CD4-positive, alpha-beta T cell treated with Interleukin-6 for 4 hours (primary cell): Measurements from ENCODE around the gene ELOVL5.

Experiments
- DNase-seq: peaks from one replicate; pipeline ENCODE4 v3.0.0-alpha.2; 2020; ENCODE audit warnings: mixed read lengths

ELOVL5 gene

DNA sequence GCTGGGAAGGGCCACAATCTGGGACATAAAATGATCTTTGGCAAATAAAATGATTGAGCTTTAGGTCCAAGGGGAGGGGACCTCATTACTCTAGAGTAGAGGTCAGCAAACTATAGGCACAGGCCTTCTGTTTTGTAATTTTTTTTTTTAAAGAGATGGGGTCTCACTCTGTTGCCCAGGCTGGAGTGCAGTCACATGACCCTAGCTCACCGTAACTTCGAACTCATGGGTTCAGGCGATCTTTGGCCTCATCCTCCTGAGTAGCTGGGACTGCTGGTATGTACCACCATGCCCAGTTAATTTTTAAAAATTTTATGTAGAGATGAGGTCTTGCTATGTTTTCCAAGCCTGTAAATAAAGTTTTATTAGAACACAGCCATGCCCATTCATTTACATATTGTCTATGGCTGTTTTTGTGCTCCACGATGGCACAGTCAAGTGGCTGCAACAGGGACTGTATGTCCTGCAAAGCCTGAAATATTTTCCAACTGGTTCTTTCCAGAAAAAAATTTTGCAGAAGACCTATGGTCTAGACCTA lies 82.1 kb downstream of the ELOVL5 start:
- no peak for DNase-seq

DNA sequence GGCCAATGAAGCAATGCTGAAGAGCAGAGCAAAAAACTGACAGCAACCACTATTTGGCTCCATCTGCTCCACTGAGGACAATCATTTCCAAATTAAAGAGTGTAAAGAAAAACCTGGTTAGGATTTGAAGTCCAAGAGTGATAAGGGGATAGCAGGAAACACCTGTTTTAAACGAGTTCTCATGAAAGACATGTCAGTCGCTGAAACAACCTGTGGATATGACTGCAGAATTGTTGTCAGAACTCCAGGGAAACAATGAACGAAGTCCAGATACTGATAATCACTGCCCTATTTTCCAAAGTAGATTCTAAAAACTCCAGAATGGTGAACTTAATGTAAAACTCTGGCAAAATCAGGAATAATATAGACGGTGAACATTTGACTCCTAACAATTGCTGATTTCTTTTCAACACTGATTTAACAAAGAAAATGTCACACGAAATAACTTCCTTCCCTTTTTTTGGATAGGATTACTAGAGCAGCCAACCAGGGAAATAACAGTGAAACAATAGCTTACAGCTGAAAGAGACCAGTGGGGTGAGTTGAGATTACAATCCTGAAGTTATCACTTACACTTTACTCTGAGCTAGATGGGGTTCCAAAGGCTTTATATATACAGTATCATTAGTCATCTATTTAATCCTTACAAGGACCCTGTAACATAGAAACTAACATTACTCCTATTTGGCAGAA lies 83.7 kb downstream of the ELOVL5 start:
- DNase-seq: no peak

DNA sequence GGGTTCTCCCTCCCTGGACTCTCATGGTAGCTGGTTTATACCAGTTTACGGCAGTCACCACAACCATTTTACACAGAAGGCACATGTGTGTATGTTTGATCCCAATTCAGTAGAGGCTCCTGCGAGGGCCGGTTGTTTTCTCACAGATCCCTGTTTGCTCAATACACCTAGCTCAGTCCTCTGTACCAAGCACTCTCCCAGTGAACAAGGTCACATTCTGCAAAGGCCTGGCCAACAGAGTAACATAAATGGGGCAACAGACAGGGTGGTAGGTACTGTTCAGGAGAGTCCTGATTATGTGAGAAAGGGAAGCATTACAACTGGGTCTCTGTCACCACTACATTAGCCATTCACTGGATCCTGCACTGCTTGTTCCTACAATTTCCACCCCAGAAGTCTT lies 84.4 kb downstream of the ELOVL5 start:
- DNase-seq: no peak

DNA sequence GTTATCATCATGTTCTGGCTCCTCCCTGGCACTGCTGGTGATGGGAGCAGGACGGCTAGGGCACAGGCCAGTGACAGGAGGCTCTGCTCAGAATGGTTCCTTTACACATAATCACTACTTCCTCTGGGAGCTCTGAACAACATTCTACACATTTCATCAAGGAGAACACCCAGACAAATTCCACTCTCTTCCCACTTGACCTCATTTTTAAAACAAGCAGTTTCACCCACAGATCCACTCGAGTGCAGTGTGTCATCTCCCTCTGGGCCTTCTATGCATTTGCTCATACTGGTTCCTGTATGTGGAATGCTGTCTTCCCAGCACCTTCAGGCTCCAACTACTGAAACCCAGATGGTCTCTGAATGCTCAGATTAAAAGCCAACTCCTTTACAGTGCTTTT lies 84.8 kb downstream of the ELOVL5 start:
- no peak for DNase-seq

DNA sequence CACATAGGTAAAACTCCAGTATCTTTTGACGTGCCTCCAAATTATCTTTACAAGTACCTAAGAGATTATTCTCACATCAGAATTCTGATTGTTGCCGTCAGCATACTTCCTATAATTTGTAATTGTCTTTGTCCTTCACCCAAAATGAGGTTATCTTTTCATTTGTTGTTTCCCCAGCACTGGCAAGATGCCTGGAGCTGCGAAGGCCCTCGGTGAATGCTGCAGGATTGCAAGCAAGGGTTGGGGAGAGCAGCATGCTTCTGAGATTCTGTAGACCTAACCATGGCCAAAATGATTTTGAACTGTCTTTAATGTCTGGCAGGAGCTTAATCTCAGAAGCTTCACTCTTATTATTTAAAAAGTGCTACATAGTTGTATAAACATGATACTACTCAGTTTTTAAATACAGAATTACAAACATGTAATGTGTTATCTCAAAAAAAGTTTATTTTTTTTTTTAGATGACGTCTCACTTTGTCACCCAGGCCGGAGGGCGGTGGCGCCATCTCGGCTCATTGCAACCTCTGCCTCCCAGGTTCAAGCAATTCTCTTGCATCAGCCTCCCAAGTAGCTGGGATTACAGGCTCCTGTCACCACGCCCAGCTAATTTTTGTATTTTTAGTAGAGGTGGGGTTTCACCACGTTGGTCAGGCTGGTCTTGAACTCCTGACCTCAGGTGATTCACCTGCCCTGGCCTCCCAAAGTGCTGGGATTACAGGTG lies 88.7 kb downstream of the ELOVL5 start:
- no peak for DNase-seq

DNA sequence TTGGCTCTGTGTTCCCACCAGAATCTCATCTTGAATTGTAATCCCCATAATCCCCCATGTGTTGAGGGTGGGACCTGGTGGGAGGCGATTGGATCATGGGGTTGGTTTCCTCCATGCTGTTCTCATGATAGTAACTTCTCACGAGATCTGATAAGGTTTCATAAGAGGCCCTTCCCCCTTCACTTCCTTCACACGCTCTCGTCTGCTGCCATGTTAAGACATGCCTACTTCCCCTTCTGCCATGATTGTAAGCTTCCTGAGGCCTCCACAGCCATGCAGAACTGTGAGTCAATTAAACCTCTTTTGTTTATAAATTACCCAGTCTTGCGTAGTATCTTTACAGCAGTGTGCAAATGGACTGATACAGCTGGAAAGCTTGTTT lies 90.0 kb downstream of the ELOVL5 start:
- no peak for DNase-seq

DNA sequence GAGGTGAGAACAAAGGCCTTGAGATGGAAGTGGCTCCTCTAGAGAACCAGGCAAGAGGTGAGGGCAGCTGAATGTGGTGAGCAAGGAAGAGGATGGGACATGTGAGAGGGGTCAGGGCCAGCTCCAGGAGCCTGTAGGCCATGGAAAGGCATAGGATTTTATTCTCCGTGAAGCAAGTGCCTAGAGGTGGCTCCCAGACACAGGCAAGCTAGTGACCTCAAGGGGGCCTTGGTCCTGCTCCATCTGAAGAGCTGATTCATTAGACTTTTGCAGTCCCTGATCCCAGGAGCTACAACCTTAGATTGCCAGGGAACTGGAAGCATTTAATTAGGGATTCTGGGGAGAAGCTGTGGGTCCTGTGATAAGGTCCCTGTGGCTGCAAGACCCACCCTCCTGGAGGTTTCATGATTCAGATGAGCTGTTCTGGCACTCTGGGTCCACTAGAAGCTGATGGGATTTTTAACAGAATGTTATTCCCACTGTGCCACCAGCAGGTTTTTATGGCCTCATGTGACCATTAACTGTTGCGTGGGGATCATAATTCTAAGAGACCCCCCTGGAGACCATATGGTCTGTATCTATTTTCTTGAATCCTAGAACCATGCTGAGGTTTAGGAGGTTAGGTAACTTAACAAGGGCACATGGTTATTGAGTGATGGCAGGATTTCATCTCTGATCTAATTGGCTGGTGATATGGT lies 90.5 kb downstream of the ELOVL5 start:
- no peak for DNase-seq

DNA sequence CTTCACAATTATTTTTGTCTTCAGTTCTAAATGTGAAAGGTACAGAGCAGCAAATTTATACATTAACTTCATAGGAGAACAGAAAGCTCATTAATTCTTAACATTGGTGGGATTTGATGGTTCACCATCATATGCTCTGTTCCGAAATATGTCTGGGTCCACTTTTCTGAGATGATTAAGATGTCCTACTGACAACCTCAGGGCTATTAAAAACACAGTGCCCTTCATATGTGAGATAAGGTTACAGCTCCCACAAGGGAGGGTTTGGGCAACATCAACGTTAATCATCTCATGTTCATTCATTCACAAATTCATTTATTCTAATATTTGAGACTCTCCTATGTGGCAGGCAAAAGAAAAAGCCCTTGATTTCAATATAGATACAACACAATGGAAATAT lies 91.2 kb downstream of the ELOVL5 start:
- no peak for DNase-seq

DNA sequence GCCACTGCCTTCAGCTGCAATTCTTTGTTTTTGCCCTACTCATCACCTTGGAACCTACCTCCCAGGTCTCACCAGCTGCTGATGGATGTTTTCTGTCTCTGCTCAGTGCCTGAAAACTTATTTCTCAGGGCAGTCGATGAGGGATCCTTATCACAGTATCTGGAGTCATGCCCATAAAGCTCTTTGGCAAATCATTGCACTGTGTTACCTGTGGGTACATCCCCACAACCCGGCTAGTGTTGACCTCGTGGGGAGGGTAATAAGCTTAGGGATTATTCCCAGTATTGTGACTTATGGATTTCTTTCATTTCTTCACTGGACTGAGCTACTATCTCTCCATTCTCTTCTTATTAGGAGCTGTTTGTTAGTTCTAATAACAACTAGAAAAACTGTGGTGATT lies 91.7 kb downstream of the ELOVL5 start:
- DNase-seq: no peak

DNA sequence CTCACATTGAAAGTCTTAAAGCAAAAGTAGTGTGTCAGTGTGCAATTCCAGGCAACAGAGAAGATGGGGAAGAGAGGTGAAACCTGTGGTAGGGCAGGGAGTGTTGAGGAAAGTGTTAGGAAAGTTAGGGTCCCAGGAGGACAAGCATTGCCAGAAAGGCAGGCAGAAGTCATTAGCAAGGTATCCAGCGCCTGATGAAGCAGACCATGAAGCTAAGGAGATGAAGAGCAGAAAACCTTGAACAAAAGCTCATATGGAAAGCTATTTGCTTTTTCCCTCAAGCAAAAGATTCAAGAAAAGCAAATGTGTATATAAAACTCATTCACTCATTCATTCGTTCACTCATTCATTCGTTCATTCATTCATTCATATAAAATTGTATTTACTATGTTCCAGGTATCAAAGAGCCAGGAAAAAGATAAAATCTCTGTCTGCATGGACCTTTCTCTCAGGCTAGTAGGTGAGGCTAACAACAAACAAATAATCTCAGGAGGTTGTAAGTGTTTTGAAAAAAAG lies 96.5 kb downstream of the ELOVL5 start:
- no peak for DNase-seq

DNA sequence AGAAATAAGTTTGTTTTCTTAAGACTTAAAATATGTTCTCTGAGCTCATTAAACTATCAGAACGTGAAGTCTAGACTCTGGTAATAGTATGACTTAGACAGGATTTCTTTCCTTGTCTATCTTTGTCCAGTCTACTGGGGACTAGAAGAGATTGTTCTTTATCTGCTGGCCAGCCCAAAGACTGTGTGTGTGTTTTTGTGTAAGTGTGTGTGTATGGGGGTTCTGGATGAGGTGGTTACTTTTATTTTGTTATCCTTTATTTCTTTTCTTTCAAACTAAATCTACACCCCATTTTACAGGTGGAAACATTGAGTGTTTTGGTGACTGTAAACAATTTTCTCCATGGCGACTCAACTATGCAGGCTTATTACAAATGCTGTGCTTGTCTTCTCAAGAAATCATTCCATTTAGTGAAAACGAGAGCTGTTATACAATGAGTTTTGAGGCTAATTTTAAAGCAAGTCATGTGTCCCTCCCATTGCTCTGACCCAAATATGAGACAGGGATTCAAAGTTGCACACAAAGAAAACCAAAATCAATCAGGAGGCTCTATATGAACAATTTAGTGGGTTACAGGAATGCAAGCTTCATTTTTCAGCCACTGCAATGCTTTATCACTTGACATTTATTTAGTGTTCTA lies 97.6 kb downstream of the ELOVL5 start:
- DNase-seq: no peak

DNA sequence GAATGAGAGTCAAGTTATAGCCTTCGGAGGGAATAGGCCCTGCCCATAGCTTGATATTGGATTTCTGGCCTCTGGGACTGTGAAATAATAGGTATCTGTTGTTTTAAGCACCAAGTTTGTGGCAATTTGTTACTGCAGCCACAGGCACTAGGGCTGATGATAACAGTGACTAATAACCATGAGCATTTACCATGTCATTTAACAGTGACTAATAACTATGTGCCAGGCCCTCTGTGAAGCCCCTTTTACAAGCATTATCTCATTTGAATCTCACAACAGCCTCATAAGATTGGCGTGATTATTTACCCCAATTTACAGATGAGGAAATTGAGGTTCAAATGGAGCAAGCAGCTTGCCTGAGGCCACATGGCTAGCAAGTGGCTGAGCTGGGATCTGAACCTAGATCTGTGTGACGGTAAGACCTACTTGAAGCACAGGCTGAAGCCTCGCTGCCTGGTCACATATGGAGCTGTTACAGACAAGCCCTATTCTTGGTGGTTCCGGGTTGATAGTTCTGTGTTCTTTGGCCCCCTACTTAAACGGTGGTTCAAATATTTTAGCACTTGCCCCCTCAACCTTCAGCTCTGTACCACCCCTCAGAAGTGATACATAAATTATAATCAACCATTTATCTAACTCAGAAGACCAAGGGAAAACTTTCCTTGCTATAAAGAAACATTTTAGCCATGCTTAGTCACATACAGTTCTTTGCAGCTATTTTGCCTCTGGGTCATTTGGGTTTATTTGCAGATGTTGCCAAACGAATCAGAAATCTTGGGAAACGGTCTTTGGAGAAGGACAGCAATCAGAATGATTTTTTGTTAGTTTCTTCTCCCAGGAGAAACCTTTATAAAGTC lies 98.3 kb downstream of the ELOVL5 start:
- DNase-seq: no peak

DNA sequence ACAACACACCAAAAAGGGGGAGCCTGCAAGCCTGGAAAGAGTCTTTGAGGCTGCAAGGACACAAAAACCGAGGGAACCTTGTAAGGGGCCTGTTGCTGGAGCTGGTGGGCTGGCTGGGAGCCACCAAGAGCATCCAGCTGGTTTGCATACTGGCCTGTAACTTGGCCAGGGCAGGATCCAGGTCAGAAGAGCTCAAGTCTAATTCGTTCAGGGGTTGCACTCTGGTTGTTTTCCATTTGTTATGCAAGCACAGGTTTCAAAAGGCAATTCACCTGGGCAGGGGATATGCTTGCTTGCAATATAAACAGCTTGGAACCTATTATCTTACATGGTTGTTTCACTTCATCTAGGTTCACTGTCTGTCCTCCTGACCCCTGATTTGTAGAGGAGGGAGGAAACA lies 101.8 kb downstream of the ELOVL5 start:
- no peak for DNase-seq

DNA sequence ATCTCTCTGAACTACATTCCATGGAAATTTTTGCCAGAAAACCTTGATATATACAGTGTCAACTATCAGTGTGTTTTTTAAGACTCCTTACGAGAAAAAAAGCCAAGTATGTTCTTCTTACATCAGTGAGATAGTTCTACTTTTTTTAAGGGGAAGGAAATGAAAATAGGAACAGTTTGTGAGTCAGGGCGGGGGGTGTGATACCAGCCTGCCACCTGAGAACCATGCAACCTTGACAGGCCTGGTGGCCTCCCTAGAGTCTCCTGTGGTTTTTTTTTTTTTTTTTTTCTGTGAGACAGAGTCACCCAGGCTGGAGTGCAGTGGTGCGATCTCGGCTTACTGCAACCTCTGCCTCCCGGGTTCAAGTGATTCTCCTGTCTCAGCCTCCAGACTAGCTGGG lies 103.8 kb downstream of the ELOVL5 start:
- DNase-seq: peak; percentile 53

DNA sequence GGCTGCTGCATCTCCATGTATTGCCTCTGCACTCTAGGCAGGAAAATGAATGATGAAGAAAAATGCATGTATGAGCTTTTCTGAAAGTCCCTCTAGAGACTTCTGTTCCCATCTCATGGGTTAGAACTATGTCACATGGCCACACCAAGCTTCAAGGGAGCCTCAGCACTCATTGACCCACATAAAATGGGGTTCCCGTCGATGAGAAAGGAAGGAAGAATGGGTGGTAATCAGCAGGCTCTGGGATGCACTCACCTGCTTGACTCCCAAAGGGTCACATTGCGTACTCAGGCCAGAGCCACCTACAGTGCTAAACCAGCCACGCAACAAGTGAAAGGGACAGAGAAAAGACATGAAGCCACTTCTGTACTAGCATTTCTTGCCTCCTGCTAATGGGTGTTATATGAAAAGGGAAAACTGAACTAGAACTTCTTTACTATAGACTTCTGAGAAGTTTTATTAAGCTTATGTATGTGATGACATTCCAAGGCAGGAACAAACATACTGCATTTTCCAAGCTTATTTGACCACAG lies 104.3 kb downstream of the ELOVL5 start:
- DNase-seq: no peak

DNA sequence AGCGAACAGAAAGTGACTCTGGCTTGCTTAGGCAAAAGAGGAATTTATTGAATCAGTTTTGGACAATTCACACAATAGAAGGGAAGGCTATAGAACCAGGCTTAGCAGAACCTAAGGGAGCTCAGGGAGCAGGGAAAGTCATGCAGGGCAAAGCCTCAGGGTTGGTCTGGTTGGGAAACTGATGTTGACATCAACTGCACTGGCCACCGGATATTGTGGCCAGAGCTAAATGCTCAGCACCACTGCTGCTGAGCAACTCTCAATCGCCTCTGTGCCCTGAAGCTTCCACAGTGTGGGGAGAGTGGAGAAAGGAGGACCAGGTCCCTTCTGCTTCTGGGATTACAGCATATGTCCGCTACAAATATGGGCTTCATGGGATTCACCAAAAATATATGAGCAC lies 106.8 kb downstream of the ELOVL5 start:
- DNase-seq: no peak

DNA sequence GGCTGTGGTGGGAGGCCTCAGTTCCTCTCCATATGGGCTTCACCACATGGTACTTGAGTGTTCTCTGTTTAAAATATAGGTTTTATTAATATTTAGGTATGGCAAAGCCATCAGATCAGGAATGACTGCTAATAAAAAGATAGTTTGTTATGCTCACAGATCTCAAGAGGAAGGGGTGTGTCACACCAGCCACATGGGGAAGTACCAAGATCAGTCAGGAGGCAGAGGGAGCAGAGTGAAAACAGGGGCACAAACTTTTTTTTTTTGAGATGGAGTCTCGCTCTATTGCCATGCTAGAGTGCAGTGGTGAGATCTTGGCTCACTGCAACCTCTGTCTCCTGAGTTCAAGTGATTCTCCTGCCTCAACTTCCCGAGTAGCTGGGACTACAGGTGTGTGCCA lies 108.0 kb downstream of the ELOVL5 start:
- DNase-seq: peak; percentile 41

DNA sequence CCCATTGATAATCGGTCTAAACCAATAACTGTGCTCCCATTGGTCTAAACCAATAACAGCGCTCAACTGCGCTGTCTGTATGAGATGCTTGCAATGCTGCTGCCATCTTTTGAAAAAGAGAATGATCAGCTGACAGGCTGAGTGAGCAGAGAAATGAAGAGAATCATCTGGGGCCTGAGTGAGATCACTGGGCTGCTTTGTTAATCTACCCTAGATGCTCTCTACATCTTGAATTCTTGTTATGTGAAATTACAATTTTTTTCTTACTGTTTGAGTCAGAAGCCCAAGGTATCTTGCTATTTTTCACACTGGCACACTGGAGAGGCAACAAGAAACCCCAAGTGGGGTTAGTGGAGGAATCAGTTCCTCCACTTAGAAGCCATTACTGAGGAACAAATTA lies 108.6 kb downstream of the ELOVL5 start:
- no peak for DNase-seq

DNA sequence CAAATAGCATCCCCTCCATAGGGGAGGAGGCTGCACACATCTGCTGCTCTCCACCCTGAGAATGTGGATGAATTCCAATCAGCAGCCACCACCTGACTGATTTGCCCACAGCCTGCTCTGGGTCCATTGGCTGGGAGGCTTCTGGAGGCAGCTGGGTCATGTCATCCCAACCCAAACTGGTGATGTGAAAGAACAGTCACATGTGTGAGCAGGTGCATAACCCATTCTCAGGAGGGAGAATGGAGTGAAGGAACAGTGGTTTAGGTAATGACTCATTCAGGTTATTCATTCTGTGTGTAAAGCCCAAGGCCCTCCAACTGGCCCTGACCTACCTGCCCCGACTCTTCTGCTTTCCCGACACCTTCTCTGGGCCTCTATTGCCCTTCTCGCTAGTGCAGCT lies 109.2 kb downstream of the ELOVL5 start:
- DNase-seq: no peak

DNA sequence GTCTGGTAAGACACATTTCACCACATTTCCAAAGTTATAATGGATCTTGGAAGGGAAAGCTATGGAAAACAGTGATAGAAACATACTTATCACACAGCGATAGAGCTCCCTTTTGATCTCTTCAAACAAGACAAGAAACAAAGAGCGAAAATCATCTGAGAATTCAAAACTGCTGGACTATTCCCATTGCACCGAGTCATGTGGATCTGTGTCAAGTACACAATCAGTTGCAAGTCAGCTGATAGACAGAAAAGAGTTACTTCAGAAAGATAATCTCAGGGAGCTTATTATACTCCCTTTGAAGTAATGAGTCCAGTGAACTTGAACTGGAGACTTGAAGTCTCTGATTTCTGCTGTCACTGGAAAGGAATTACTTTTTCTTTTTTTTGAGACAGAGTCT lies 110.4 kb downstream of the ELOVL5 start:
- no peak for DNase-seq

DNA sequence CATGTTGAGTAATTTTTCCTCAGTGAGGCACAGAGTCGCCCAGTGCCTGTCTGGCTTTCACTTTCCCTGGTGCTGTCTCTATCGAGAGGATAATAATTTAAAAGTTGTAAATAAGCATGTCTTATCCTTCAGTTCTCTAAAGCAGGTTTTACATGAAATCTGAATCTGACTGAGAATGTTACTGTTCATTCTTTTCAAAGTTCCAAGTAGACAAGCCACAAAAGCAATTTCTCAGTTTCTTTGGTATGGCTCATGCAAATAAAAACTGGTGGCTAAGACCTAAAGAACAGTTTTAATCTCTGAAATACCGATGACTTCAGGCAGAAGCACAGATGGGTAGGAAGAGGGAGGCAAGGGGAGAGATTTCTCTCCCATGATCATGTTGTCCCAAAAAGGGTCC lies 112.5 kb downstream of the ELOVL5 start:
- DNase-seq: no peak

DNA sequence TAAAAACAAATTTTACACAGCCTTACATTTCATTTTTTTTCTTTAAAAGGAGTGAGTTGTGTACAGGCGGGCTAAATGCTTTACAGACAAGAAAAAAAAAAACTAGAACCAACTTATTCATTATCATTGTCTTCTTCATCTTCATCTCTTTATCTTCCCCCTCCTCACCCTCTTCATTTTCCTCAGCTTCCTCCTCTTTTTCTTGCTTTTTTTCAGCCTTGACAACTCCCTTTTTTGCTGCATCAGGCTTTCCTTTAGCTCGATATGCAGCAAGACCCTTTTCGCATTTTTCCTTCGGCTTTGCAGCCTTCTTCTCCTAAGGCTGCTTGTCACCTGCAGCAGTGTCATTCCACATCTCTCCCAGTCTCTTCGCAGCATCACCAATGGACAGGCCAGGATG lies 113.2 kb downstream of the ELOVL5 start:
- no peak for DNase-seq
